ENCODE measurements around the gene KRTAP10-12. TPM values are rescaled to one million over a fixed set of nuclear protein-coding genes. Genes with fewer than 3 reads are reported as not detected.

KRTAP10-12 gene
- total RNA-seq, 3 donors from 2014 or later = not detected

GRCh38 chr21:44666401-44667320 lies 30.3 kb upstream of the KRTAP10-12 start, which contains the start of gene KRTAP12-2:
Gene KRTAP12-2, minus strand, starts transcription at chr21:44666927. Its CDS starts 41 bp downstream, at chr21:44666886.
- no peak for TF ChIP-seq CTCF (IDR thresholded peaks at IDR 0.05)
- Histone ChIP-seq H3K4me3 (no peak within 1 kb of the TSS), H3K9me3 (peaks cover 6% of the 10 kb centered on the region), H3K36me3 (ENCODE audit: low read depth) (no peaks in the 10 kb centered on the region), H3K4me1 (ENCODE audit: low read depth) (no peaks in the 10 kb centered on the region)
- DNase-seq (no peak), ATAC-seq (peak; percentile 29)
- intact Hi-C loops (cut with DNase I, micrococcal nuclease) = no loop called here

GRCh38 chr21:44667612-44668011 lies 29.4 kb upstream of the KRTAP10-12 start:
- intact Hi-C loops (cut with DNase I, micrococcal nuclease) = no loop called here

GRCh38 chr21:44670642-44671432 lies 26.1 kb upstream of the KRTAP10-12 start:
- DNase-seq (no peak), ATAC-seq (no peak)
- Histone ChIP-seq H3K4me1 (ENCODE audit: low read depth) (no peaks in the 10 kb centered on the region), H3K36me3 (ENCODE audit: low read depth) (no peaks in the 10 kb centered on the region), H3K4me3 (no peak overlapping the region), H3K9me3 (peaks cover 7% of the 10 kb centered on the region)
- intact Hi-C loops (cut with DNase I, micrococcal nuclease) = no loop called here
- TF ChIP-seq CTCF (IDR thresholded peaks at IDR 0.05) = no peak

More at GRCh38 chr21:44667612-44668011, 29.4 kb upstream of the KRTAP10-12 start:
- H3K36me3 ChIP-seq (ENCODE audit: low read depth) = no peaks in the 10 kb centered on the region
- DNase-seq (no peak), ATAC-seq (no peak)
- H3K9me3 ChIP-seq = peaks cover 7% of the 10 kb centered on the region
- TF ChIP-seq CTCF (IDR thresholded peaks at IDR 0.05) = no peak
- H3K4me3 ChIP-seq = no peak overlapping the region
- H3K4me1 ChIP-seq (ENCODE audit: low read depth) = no peaks in the 10 kb centered on the region

GRCh38 chr21:44671911-44672310 lies 25.1 kb upstream of the KRTAP10-12 start:
- intact Hi-C loops (cut with DNase I, micrococcal nuclease) = no loop called here

More at GRCh38 chr21:44671911-44672310, 25.1 kb upstream of the KRTAP10-12 start:
- H3K9me3 ChIP-seq = peaks cover 7% of the 10 kb centered on the region
- no peaks in the 10 kb centered on the region for H3K36me3 ChIP-seq (ENCODE audit: low read depth)
- H3K4me1 ChIP-seq (ENCODE audit: low read depth) = no peaks in the 10 kb centered on the region
- DNase-seq (no peak), ATAC-seq (no peak)
- TF ChIP-seq CTCF (IDR thresholded peaks at IDR 0.05) = no peak
- H3K4me3 ChIP-seq = no peak overlapping the region
